GM06990 (cell line): ENCODE results near the gene PAFAH1B2.

Source experiments
- DNase-seq: peaks from one replicate; pipeline ENCODE4 v3.0.0-alpha.2; 2011; ENCODE audit not compliant: insufficient read length; ENCODE audit errors: extremely low read depth
- H3K27me3 ChIP-seq: replicated peaks from 2 replicates; pipeline ENCODE4 v1.6.0; 2011; ENCODE audit warnings: low read length; ENCODE audit not compliant: control insufficient read depth, insufficient read depth
- H3K36me3 ChIP-seq: 2 replicates; pipeline ENCODE4 v1.5.1; 2011; ENCODE audit warnings: low read length; ENCODE audit not compliant: control insufficient read depth, insufficient read depth
- H3K4me3 ChIP-seq: replicated peaks from 2 replicates; pipeline ENCODE4 v1.5.1; 2011; ENCODE audit warnings: low read depth, mild to moderate bottlenecking, control low read depth, low read length
- TF ChIP-seq, protein P1 (sequence below): IDR thresholded peaks from 2 replicates; pipeline ENCODE4 v1.5.1; 2011; ENCODE audit warnings: low read length, control low read depth, mild to moderate bottlenecking, inconsistent platforms; ENCODE audit not compliant: insufficient read depth, poor library complexity, severe bottlenecking

The PAFAH1B2 gene

DNA sequence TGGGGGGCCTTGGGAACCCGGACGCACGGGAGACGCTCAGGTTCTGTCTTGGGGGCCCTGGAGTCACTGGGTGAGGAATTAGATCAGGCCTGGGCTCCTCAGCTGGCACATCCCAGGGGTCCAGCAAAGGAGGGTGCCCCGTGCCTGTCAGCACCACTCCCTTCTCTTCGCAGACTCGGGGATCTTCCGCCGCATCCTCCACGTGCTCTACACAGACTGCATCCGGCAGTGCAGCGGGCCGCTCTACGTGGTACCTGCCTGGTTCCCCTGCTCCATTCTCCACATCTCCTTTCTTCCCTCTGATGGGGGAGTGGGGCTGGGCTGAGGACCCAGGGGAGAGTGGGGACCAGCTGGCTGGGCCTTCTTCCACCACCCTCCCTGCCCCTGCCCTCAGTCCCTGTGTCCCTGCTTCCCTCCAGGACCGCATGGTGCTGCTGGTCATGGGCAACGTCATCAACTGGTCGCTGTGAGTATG lies 48.4 kb downstream of the PAFAH1B2 start:
- Histone ChIP-seq H3K27me3 (no peaks in the 10 kb centered on the region), H3K4me3 (no peak overlapping the region), H3K36me3 (peaks cover 33% of the 10 kb centered on the region)
- TF ChIP-seq, protein P1, sequence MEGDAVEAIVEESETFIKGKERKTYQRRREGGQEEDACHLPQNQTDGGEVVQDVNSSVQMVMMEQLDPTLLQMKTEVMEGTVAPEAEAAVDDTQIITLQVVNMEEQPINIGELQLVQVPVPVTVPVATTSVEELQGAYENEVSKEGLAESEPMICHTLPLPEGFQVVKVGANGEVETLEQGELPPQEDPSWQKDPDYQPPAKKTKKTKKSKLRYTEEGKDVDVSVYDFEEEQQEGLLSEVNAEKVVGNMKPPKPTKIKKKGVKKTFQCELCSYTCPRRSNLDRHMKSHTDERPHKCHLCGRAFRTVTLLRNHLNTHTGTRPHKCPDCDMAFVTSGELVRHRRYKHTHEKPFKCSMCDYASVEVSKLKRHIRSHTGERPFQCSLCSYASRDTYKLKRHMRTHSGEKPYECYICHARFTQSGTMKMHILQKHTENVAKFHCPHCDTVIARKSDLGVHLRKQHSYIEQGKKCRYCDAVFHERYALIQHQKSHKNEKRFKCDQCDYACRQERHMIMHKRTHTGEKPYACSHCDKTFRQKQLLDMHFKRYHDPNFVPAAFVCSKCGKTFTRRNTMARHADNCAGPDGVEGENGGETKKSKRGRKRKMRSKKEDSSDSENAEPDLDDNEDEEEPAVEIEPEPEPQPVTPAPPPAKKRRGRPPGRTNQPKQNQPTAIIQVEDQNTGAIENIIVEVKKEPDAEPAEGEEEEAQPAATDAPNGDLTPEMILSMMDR, result no peak
- DNase-seq, result no peak

DNA sequence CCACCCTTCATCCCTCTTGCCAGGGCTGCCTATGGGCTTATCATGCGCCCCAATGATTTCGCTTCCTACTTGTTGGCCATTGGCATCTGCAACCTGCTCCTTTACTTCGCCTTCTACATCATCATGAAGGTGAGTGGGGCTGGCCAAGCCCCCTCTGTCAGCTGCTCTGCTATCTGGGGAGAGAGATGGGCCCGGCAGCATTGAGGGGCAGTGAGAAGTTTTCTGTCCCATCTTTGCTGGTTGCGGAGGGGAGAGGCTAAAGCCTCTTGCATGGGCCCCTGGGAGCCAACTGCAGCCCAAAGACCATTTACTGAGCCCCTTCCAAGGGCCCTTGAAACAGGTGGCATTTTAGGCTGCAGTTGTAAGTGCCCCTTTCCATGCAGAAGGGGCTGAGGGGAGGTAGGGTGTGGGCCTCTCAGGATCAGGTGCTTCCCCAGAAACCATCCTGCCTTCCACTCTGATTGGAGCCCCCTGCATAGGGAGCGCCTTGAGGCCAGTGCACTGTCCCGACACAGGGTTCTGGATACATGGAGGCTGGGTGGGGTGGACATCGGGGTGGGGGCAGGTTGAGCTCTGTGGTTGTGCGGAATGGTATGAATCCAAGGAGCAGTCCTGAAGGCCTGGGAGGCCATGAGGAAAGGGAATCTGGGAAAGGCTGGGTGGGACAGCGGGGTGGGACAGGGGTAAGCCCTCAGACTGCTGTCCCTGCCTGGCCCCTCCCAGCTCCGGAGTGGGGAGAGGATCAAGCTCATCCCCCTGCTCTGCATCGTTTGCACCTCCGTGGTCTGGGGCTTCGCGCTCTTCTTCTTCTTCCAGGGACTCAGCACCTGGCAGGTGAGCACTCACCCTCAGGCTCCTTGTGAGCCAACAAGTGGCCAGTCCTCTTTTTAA lies 49.3 kb downstream of the PAFAH1B2 start:
- no peaks in the 10 kb centered on the region for H3K27me3 ChIP-seq
- TF ChIP-seq, protein P1, result no peak
- DNase-seq, result no peak
- peaks cover 29% of the 10 kb centered on the region for H3K36me3 ChIP-seq
- H3K4me3 ChIP-seq, result no peak overlapping the region

GRCh38 chr11:117194267-117194666 lies 50.2 kb downstream of the PAFAH1B2 start:
- DNase-seq, result no peak
- Histone ChIP-seq H3K4me3 (no peak overlapping the region), H3K27me3 (no peaks in the 10 kb centered on the region), H3K36me3 (peaks cover 23% of the 10 kb centered on the region)
- TF ChIP-seq, protein P1, result no peak

GRCh38 chr11:117195258-117195657 lies 51.2 kb downstream of the PAFAH1B2 start:
- peaks cover 21% of the 10 kb centered on the region for H3K36me3 ChIP-seq
- TF ChIP-seq, protein P1, result no peak
- no peak for DNase-seq

DNA sequence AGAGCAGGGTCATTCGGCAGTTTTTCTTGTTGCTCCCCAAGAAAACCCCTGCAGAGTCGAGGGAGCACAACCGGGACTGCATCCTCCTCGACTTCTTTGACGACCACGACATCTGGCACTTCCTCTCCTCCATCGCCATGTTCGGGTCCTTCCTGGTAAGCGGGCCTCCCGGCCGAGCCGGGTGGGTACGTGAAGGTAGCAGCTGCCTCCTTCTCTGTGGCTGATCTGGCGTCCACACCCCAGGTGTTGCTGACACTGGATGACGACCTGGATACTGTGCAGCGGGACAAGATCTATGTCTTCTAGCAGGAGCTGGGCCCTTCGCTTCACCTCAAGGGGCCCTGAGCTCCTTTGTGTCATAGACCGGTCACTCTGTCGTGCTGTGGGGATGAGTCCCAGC lies 51.7 kb downstream of the PAFAH1B2 start:
- no peak overlapping the region for H3K4me3 ChIP-seq
- no peak for DNase-seq
- peaks cover 17% of the 10 kb centered on the region for H3K36me3 ChIP-seq
- TF ChIP-seq, protein P1, result no peak
- H3K27me3 ChIP-seq, result no peaks in the 10 kb centered on the region

More at GRCh38 chr11:117195258-117195657, 51.2 kb downstream of the PAFAH1B2 start:
- no peak overlapping the region for H3K4me3 ChIP-seq
- H3K27me3 ChIP-seq, result no peaks in the 10 kb centered on the region

DNA sequence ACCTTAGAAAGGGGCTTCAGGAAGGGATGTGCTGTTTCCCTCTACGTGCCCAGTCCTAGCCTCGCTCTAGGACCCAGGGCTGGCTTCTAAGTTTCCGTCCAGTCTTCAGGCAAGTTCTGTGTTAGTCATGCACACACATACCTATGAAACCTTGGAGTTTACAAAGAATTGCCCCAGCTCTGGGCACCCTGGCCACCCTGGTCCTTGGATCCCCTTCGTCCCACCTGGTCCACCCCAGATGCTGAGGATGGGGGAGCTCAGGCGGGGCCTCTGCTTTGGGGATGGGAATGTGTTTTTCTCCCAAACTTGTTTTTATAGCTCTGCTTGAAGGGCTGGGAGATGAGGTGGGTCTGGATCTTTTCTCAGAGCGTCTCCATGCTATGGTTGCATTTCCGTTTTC lies 52.9 kb downstream of the PAFAH1B2 start:
- no peak for DNase-seq
- Histone ChIP-seq H3K36me3 (peaks cover 12% of the 10 kb centered on the region), H3K4me3 (no peak overlapping the region), H3K27me3 (no peaks in the 10 kb centered on the region)
- TF ChIP-seq, protein P1, result no peak
